HEK293 (cell line): ENCODE data around the gene AURKB.

Experiments
- CTCF ChIA-PET: fragments of 350-600 bp; formaldehyde crosslinking; extraction: SDS; loops from one replicate; lab custom pipeline; 2021; ENCODE audit warnings: antibody characterized with exemption; lab: Yijun Ruan, JAX
- POLR2A ChIA-PET: fragments of 300-600 bp; formaldehyde crosslinking; extraction: SDS; loops from one replicate; lab custom pipeline; 2020; ENCODE audit warnings: antibody characterized with exemption, inconsistent platforms; lab: Yijun Ruan, JAX
- H3K27ac ChIP-seq: fragments of 200-500 bp; sonication (Bioruptor generic); 2 replicates; pipeline ENCODE4 v1.5.1; 2014; ENCODE audit warnings: low read depth, low read length, control low read depth, inconsistent platforms; ENCODE audit errors: extremely low read depth
- H3K36me3 ChIP-seq, 2 experiments: fragments of 200-500 bp in 1 of 2; sonication (Bioruptor generic) in 1 of 2; 1 replicate in 1 of 2; 2 replicates in 1 of 2; pipeline ENCODE4 v1.5.1; 2014 to 2017; ENCODE audit warnings: inconsistent platforms in 2 of 2, low read length in 2 of 2; ENCODE audit not compliant: control insufficient read depth in 2 of 2, insufficient read depth in 1 of 2
- H3K4me1 ChIP-seq: fragments of 200-500 bp; sonication (Bioruptor generic); 2 replicates; pipeline ENCODE4 v1.5.1; 2014; ENCODE audit warnings: mild to moderate bottlenecking, low read length, inconsistent platforms; ENCODE audit not compliant: control insufficient read depth, insufficient read depth
- H3K4me3 ChIP-seq: 2 replicates; pipeline ENCODE4 v1.5.1; 2011; ENCODE audit warnings: low read depth, mild to moderate bottlenecking, control low read depth, low read length, moderate library complexity
- H3K9me3 ChIP-seq: fragments of 200-500 bp; sonication (Bioruptor generic); 2 replicates; pipeline ENCODE4 v1.5.1; 2014; ENCODE audit warnings: low read depth, low read length, inconsistent platforms; ENCODE audit not compliant: control insufficient read depth, insufficient read depth
- CTCF ChIP-seq: fragments of 450-650 bp; formaldehyde crosslinking; IDR thresholded peaks from 2 replicates; pipeline ENCODE4 v1.5.1; 2016; ENCODE audit warnings: missing biosample characterization, missing genetic modification characterization
- EGR2 ChIP-seq: fragments of 450-650 bp; formaldehyde crosslinking; IDR thresholded peaks from 2 replicates; pipeline ENCODE4 v1.5.1; 2016; ENCODE audit warnings: low read depth, missing biosample characterization, missing genetic modification characterization
- GFI1B ChIP-seq: fragments of 450-650 bp; formaldehyde crosslinking; IDR thresholded peaks from 2 replicates; pipeline ENCODE4 v1.5.1; 2016; ENCODE audit warnings: missing biosample characterization, missing genetic modification characterization
- GLI2 ChIP-seq: fragments of 450-650 bp; formaldehyde crosslinking; IDR thresholded peaks from 2 replicates; pipeline ENCODE4; 2017; ENCODE audit warnings: missing biosample characterization, missing genetic modification characterization, low read depth, borderline replicate concordance
- HOXD13 ChIP-seq: sonication (generic); formaldehyde crosslinking; IDR thresholded peaks from 2 replicates; pipeline ENCODE4 v1.8.0; 2022; ENCODE audit warnings: missing genetic modification reagents, borderline replicate concordance
- IKZF3 ChIP-seq: fragments of 450-650 bp; IDR thresholded peaks from 2 replicates; pipeline ENCODE4 v1.5.0; 2018; ENCODE audit warnings: missing biosample characterization, mild to moderate bottlenecking, missing genetic modification characterization, moderate library complexity
- KLF8 ChIP-seq: fragments of 450-650 bp; formaldehyde crosslinking; IDR thresholded peaks from 2 replicates; pipeline ENCODE4 v1.5.1; 2016; ENCODE audit warnings: missing biosample characterization, missing genetic modification characterization
- OSR2 ChIP-seq: fragments of 450-650 bp; formaldehyde crosslinking; IDR thresholded peaks from 2 replicates; pipeline ENCODE4 v1.5.1; 2016; ENCODE audit warnings: missing biosample characterization, missing genetic modification characterization
- ZBTB20 ChIP-seq: fragments of 450-650 bp; formaldehyde crosslinking; IDR thresholded peaks from 2 replicates; pipeline ENCODE4 v1.5.1; 2016; ENCODE audit warnings: missing biosample characterization, missing genetic modification characterization
- ZFP37 ChIP-seq: fragments of 450-650 bp; formaldehyde crosslinking; IDR thresholded peaks from 2 replicates; pipeline ENCODE4 v1.5.1; 2016; ENCODE audit warnings: missing biosample characterization, missing genetic modification characterization
- ZFP41 ChIP-seq: fragments of 450-650 bp; formaldehyde crosslinking; IDR thresholded peaks from 2 replicates; pipeline ENCODE4 v1.5.1; 2016; ENCODE audit warnings: missing biosample characterization, missing genetic modification characterization, borderline replicate concordance
- ZNF2 ChIP-seq: fragments of 450-650 bp; formaldehyde crosslinking; IDR thresholded peaks from 2 replicates; pipeline ENCODE4 v1.5.1; 2016; ENCODE audit warnings: missing biosample characterization, missing genetic modification characterization
- ZNF26 ChIP-seq: fragments of 450-650 bp; formaldehyde crosslinking; IDR thresholded peaks from 2 replicates; pipeline ENCODE4 v1.5.1; 2016; ENCODE audit warnings: missing biosample characterization, missing genetic modification characterization
- ZNF266 ChIP-seq: fragments of 450-650 bp; formaldehyde crosslinking; IDR thresholded peaks from 2 replicates; pipeline ENCODE4 v1.5.1; 2016; ENCODE audit warnings: missing biosample characterization, missing genetic modification characterization, low read depth
- ZNF280D ChIP-seq: fragments of 450-650 bp; formaldehyde crosslinking; IDR thresholded peaks from 2 replicates; pipeline ENCODE4 v1.5.1; 2016; ENCODE audit warnings: missing biosample characterization, missing genetic modification characterization
- ZNF292 ChIP-seq: fragments of 450-650 bp; formaldehyde crosslinking; IDR thresholded peaks from 2 replicates; pipeline ENCODE4 v1.5.1; 2016; ENCODE audit warnings: low read depth, missing biosample characterization, missing genetic modification characterization, borderline replicate concordance
- ZNF311 ChIP-seq: fragments of 450-650 bp; formaldehyde crosslinking; IDR thresholded peaks from 2 replicates; pipeline ENCODE4 v1.5.1; 2017; ENCODE audit warnings: missing biosample characterization, missing genetic modification characterization, borderline replicate concordance
- ZNF521 ChIP-seq: fragments of 450-650 bp; formaldehyde crosslinking; IDR thresholded peaks from 2 replicates; pipeline ENCODE4 v1.5.1; 2017; ENCODE audit warnings: missing biosample characterization, mild to moderate bottlenecking, missing genetic modification characterization
- ZNF558 ChIP-seq: fragments of 450-650 bp; formaldehyde crosslinking; IDR thresholded peaks from 2 replicates; pipeline ENCODE4 v1.5.1; 2016; ENCODE audit warnings: missing biosample characterization, missing genetic modification characterization
- ZNF600 ChIP-seq: fragments of 450-650 bp; formaldehyde crosslinking; IDR thresholded peaks from 2 replicates; pipeline ENCODE4 v1.5.1; 2016; ENCODE audit warnings: missing biosample characterization, missing genetic modification characterization
- ZNF623 ChIP-seq: fragments of 450-650 bp; formaldehyde crosslinking; IDR thresholded peaks from 2 replicates; pipeline ENCODE4 v1.5.1; 2016; ENCODE audit warnings: missing biosample characterization, missing genetic modification characterization
- ZNF677 ChIP-seq: fragments of 450-650 bp; IDR thresholded peaks from 2 replicates; pipeline ENCODE4 v1.5.0; 2018; ENCODE audit warnings: missing biosample characterization, mild to moderate bottlenecking, missing genetic modification characterization, moderate library complexity
- ZNF747 ChIP-seq: fragments of 450-650 bp; formaldehyde crosslinking; IDR thresholded peaks from 2 replicates; pipeline ENCODE4 v1.5.1; 2016; ENCODE audit warnings: missing biosample characterization, missing genetic modification characterization
- ZSCAN18 ChIP-seq: fragments of 450-650 bp; formaldehyde crosslinking; IDR thresholded peaks from 2 replicates; pipeline ENCODE4 v1.5.1; 2016; ENCODE audit warnings: missing biosample characterization, missing genetic modification characterization

Gene AURKB

DNA sequence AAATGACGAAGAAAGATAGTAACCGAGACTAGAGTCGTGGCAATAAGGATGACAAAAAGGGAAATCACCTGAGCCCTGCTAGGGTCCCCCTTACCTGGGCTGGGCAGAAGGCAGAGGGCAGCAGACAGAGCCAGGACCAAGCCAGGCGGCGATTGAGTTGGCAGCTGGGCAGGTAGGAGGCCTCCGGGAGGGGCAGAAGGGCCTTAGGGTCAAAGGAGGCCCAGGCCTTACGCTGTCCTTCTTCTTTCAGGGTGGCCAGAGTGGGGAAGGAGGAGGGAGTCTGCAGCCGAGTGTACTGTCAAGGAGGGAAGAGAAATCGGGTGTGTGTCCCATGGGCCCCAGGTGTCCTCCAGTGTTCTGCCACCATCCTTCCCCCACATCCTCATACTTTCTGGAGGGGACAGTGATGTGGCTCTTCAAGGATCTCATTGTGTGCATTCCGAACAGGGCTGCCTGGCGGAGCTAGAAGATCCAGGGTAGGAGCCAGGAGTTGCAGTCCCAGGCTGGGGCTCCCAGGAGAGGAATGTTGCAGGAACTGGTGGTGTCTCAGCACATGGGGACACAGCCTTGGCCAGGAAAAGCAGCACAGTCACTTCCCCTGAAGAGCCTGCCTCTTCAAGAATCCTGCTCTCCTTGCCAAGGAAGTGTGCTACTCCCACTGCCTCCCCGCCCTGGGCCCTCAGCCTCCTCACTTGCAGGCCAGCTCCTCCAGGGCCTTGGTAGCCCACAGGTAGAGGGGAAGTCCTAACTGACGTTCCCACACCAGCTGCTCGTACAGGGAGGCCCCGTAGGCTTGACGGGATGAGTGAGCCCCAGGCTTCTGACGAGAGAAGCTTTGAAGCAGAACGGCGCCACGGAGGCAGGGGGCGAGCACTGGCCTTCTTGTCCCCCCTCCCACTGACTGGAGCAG is 24.2 kb upstream of the AURKB start:
- POLR2A ChIA-PET, result interaction anchor here (1.2 to 2.0 kb wide), 3 partner anchors 13 to 142 kb away, joined by 3 to 8 read pairs (median 6); partner anchors contain the start of genes CTC1 and KRABD2
- Histone ChIP-seq H3K4me3 (no peak overlapping the region), H3K9me3 (no peaks in the 10 kb centered on the region), H3K27ac (no peak overlapping the region), H3K36me3 (peaks cover 47 to 92% of the 10 kb centered on the region in 2 experiments), H3K4me1 (no peaks in the 10 kb centered on the region)
- CTCF ChIA-PET, result interaction anchor here (0.7 to 1.0 kb wide), 4 partner anchors 18 to 341 kb away, joined by 3 to 5 read pairs (median 4); no protein-coding TSS in a partner anchor
- TF ChIP-seq KLF8 (no peak), HOXD13 (no peak), IKZF3 (tag by site-specific recombination) (no peak), ZNF600 (0 out of 2 replicates have a peak, but pooled peaks have one; percentile 25)

DNA sequence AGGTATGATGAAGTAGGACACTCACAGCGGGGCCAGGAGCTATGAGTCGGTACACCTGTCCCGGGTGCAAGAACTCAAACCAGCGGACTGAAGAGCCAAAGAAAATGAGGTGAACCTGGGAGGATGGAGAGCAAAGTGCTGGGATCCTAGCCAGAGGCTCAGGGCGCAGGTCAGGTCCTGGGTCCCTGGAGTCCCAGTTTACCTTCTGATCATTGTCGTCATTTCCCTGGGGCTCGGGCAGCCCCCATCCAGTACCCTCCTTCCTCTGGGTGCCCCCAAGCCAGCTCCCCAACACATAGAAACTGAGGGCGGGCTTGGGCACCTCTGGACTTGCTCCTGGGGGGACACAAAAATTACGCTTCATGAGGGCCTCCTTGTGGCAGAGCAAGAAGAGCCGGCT is 21.3 kb upstream of the AURKB start:
- TF ChIP-seq ZNF747 (tag by site-specific recombination) (no peak), ZNF26 (tag by site-specific recombination) (no peak), EGR2 (tag by site-specific recombination) (no peak), ZFP37 (no peak), ZNF677 (tag by site-specific recombination) (no peak), ZNF2 (tag by site-specific recombination) (no peak), ZNF280D (tag by site-specific recombination) (no peak), GFI1B (no peak), ZNF311 (tag by site-specific recombination) (no peak), ZNF623 (tag by site-specific recombination) (no peak), CTCF (tag by site-specific recombination) (no peak), ZNF266 (tag by site-specific recombination) (no peak), ZNF292 (no peak), ZNF521 (tag by site-specific recombination) (no peak), ZFP41 (no peak), ZSCAN18 (tag by site-specific recombination) (no peak), OSR2 (tag by site-specific recombination) (no peak), ZNF558 (no peak), ZBTB20 (tag by site-specific recombination) (no peak), GLI2 (no peak)
- ChIA-PET POLR2A (interaction anchor here (1.7 kb wide), 1 partner anchor 63 kb away, joined by 5 read pairs; the partner anchor contains the start of gene SLC25A35), CTCF (interaction anchor here (1.1 to 1.9 kb wide), 2 partner anchors 15 to 158 kb away, joined by 4 to 7 read pairs; no protein-coding TSS in a partner anchor)
- no peaks in the 10 kb centered on the region for H3K9me3 ChIP-seq
- H3K4me3 ChIP-seq, result no peak overlapping the region
- H3K4me1 ChIP-seq, result peaks cover 7% of the 10 kb centered on the region
- H3K27ac ChIP-seq, result no peak overlapping the region
- H3K36me3 ChIP-seq, result peaks cover 54 to 96% of the 10 kb centered on the region in 2 experiments
